ENCODE data around the gene ZRANB1. TPM values are rescaled to one million over a fixed set of nuclear protein-coding genes. Genes with fewer than 3 reads are reported as not detected.

ZRANB1 gene
- total and polyA plus RNA-seq, 2 experiments from 2014 or later = 4.2 to 26.7 TPM

GRCh38 chr10:125002047-125002422 lies 60.1 kb downstream of the ZRANB1 start:
- Histone ChIP-seq H4K20me1 (replicated peaks; ENCODE audit: insufficient read depth) (peaks cover 33% of the 10 kb centered on the region), H2AFZ (no peak overlapping the region), H3K79me2 (replicated peaks; ENCODE audit: insufficient read depth) (peaks cover 36% of the 10 kb centered on the region), H3K4me2 (no peak overlapping the region), H3K9me2 (ENCODE audit: insufficient read depth) (no peaks in the 10 kb centered on the region), H3K27me3 (ENCODE audit: insufficient read depth) (no peaks in the 10 kb centered on the region), H3F3A (replicated peaks; ENCODE audit: low read depth) (peaks cover 10% of the 10 kb centered on the region; the same call in 1 of the 2 replicates), H3K36me3 (ENCODE audit: insufficient read depth) (peaks cover 12% of the 10 kb centered on the region; the same call in 1 of the 2 replicates), H3K4me3 (no peak overlapping the region), H3K27ac (ENCODE audit: low read depth) (no peak overlapping the region; the same call in 1 of the 2 replicates), H3K4me1 (ENCODE audit: insufficient read depth) (no peaks in the 10 kb centered on the region)
- H3K36me3 Mint-ChIP-seq (ENCODE audit: low read depth) = peaks cover 89% of the 10 kb centered on the region
- ATAC-seq = no peak
- DNase-seq (ENCODE audit: low spot score) = no peak
- peaks cover 51% of the 10 kb centered on the region for H3K27me3 Mint-ChIP-seq (ENCODE audit: insufficient read depth, low read depth, poor library complexity)
- peaks cover 3% of the 10 kb centered on the region; the same call in 1 of the 3 replicates for H3K9me3 Mint-ChIP-seq
- no peak for TF ChIP-seq CREB1 (CRISPR knock-in tag; IDR thresholded peaks at IDR 0.05; ENCODE audit: low read depth)
- no peak for TF ChIP-seq STAT1 (IDR thresholded peaks at IDR 0.05; ENCODE audit: unreplicated experiment)
- no peak for TF ChIP-seq ZNF331 (CRISPR knock-in tag; IDR thresholded peaks at IDR 0.05; ENCODE audit: low read depth)
- TF ChIP-seq EZH2phosphoT487 (IDR thresholded peaks at IDR 0.05; ENCODE audit: unreplicated experiment) = no peak
- TF ChIP-seq ZNF462 (CRISPR knock-in tag; IDR thresholded peaks at IDR 0.05) = no peak
- no peak for TF ChIP-seq POLR2AphosphoS5 (IDR thresholded peaks at IDR 0.05; ENCODE audit: low read depth)
- TF ChIP-seq JUNB (IDR thresholded peaks at IDR 0.05; ENCODE audit: unreplicated experiment) = no peak
- no peak for TF ChIP-seq EZH2 (IDR thresholded peaks at IDR 0.05; ENCODE audit: low read depth, unreplicated experiment)
- TF ChIP-seq CTCF (conservative IDR thresholded peaks at IDR 0.05; ENCODE audit: low read depth in 2 of 2) = no peak
- TF ChIP-seq NANOG (IDR thresholded peaks at IDR 0.05; ENCODE audit: borderline replicate concordance) = no peak
- TF ChIP-seq ZNF114 (CRISPR knock-in tag; IDR thresholded peaks at IDR 0.05) = no peak
- peaks cover 11% of the 10 kb centered on the region for H3K4me1 Mint-ChIP-seq
- H3K4me3 Mint-ChIP-seq = no peak overlapping the region
- H3K27ac Mint-ChIP-seq = no peak overlapping the region
